ENCODE results near the gene OR2AT4.
A peak's percentile ranks its signal among the peaks of the same experiment; 100 is the strongest.
"Not testable (repeated sequence)": the region's sequence is repeated elsewhere in the genome, so short reads cannot be mapped to it uniquely, and the experiment has no call there.

Gene OR2AT4

GRCh38 chr11:75096456-75097172 lies at the start of gene OR2AT4:
TSS of gene OR2AT4 (minus strand) at chr11:75096876.
- no peak for DNase-seq (ENCODE audit: low spot score)

DNA sequence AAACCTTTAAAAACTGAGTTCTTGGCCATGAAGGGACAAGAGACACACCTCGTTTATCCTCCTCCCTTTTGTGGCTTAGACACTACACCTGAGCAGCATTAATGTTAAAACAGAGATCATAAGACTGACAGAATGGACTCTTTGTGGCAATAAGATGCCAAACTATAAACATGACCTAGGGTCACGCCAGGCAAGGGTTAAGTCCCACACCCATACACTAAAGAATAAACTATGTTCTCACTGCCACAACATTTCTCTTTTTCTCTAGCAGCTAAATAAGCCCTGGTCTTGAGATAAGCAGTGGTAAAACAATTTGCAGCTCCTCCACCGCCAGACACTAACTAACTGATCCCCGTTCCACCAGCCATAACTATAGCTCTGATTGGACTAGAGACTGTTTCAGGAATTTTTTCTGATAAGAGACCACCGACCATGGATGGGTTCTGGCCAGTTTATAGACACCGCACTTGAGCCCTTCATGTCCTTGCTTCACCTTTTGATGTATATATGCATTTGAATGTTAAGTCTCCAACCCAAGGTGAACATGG lies 49.4 kb upstream of the OR2AT4 start:
- no peak for DNase-seq (ENCODE audit: low spot score)

- DNase-seq (ENCODE audit: low spot score) = no peak
Measured at GRCh38 chr11:75145196-75145971, 48.7 kb upstream of the OR2AT4 start.

DNA sequence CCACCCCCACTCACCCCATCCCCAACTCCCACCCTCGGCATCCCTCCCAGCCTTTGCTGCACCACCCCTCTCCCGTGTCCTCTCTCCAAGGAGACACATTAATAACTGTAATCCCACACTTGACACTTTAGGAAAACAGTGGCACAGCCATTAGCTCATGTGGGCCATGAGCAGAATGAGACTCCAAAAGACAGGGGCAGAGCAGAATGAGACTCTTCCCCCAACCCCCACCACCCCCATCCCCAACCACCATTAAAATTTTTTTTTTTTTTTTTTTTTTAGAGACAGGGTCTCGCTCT lies 48.0 kb upstream of the OR2AT4 start:
- DNase-seq (ENCODE audit: low spot score) = no peak

GRCh38 chr11:75143420-75143731 lies 46.7 kb upstream of the OR2AT4 start:
- no peak for DNase-seq (ENCODE audit: low spot score)

- peak; percentile 50 for DNase-seq (ENCODE audit: low spot score)
Measured at GRCh38 chr11:75142714-75143419, 46.2 kb upstream of the OR2AT4 start.

DNA sequence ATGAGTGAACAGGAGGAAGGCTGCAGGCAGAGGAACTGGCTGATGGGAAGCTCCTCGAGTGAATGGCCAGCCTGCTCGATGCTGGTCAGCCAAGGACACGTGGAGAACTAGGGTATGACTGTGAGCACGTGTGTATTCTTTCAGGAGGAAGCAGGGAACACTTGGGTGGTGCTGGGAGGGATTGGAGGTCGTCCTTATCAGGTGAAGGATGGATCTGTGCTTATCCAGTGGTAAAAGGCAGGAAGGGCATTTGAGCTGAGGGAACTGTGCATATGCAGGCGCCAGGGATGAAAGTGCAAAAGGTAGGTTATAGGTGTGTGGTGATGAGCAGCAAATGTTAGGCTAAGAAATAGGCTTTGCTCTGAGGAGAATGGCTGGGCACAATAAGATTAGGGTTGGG lies 44.5 kb upstream of the OR2AT4 start:
- DNase-seq (ENCODE audit: low spot score) = no peak

GRCh38 chr11:75140269-75141138 lies 43.8 kb upstream of the OR2AT4 start:
- peak; percentile 17 for DNase-seq (ENCODE audit: low spot score)

DNA sequence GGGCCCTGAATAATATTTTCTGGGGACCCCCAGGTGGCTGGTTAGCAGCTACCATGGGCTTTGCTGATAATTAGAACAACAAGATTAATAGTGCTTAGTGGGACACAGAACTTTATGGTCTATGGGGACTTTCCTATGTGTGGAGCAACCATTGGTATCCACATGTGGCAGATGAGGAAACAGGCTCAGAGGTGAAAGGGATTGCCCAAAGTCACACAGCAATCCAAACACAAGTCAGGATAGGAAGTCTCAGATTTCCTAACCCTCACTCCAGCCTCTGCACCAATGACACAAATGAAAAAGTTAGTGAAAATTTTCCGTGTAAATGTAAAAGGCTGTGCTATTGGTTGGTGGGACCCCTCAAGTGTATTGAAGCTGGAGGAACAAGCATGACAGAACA lies 39.0 kb upstream of the OR2AT4 start:
- DNase-seq (ENCODE audit: low spot score) = no peak

DNA sequence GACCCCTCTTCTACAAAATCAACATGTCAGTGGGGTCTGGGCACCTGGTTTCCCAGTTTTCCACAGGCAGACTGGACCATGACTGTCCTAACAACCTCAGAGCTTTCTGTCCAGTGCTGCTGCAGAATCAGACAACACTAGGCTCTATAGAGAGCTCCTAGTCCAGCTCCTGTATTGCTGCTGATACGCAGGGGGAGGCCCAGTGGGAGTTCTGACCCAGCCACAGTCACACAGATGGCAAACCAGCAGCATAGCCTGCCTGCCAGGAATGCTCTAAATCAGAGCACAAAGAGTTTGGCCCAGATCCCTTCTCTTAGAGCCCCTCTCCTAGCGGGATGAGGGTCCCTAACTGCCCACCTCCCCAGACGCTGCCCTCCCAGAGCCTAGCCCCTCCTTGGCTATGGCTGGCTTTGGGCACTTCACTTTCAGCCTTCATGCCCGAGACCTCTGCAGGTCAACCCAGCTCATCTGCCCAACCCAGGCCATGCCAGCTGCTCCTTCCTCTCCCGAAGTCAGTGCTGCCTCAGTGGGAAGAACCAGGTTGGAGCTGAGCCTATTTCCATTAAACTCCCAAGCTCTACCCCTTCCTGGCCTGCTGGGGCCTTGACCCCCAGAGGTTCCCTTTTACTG lies 38.5 kb upstream of the OR2AT4 start:
- DNase-seq (ENCODE audit: low spot score) = peak; percentile 86

DNA sequence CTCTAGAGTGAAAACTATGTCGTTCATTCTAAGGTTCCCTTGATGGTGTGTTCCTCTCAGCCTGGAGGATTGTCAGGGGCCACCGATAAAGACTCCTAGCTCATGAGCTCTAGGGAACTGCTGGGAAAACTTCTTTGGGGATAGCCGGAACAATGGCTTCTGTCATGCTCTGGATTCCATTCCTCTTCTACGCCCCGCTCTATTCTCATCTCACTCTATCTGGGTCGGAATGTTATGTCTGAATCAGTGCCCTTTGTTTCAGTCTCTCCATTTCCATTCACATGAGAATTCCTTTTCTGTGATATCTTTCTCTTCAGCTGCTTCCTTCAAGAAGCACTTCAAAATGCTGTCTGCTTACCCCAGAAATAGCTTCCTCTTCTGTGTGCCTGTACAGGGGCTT lies 37.3 kb upstream of the OR2AT4 start:
- no peak for DNase-seq (ENCODE audit: low spot score)

- DNase-seq (ENCODE audit: low spot score) = no peak
Measured at GRCh38 chr11:75132080-75132479, 35.4 kb upstream of the OR2AT4 start.

DNA sequence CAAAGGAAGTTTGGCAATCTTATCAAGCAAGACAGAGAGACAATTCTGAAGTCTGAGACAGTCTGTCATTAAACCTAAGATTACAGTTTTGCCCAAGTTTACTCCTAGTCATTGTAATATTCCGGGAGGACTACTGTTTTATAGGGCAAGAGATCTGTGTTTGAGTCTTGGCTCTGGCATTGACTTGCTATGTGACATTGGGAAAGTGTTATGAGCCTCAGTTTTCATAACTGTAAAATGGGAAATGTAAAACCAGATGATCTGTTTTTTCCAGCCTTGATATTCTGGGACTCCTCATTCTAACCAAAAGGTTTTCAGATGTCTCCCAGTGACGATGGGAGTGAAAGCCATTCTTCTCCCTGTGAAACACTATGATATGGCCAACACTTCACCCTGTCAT lies 29.9 kb upstream of the OR2AT4 start:
- no peak for DNase-seq (ENCODE audit: low spot score)

DNA sequence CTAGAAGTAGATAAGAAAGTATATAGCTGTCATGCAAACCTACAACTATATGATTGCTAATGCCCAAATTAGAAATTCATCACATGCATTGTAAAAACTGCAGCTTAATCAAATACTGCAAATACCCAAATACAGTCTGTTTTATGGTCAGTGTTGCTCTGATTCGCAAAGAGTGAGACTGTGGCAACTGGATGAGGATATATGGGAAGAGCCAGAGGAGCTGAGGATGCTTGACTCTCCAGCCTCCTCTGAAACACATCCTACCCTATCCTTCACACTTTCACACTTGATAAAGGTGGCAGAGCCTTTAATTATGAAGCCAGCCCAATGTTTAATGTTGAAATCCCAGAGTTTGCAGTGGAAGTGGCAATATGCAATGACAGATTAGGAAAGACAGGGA lies 21.9 kb upstream of the OR2AT4 start:
- no peak for DNase-seq (ENCODE audit: low spot score)

- no peak for DNase-seq (ENCODE audit: low spot score)
Measured at GRCh38 chr11:75114465-75114864, 17.8 kb upstream of the OR2AT4 start.

GRCh38 chr11:75113030-75113429 lies 16.4 kb upstream of the OR2AT4 start:
- no peak for DNase-seq (ENCODE audit: low spot score)

GRCh38 chr11:75112200-75112599 lies 15.5 kb upstream of the OR2AT4 start:
- DNase-seq (ENCODE audit: low spot score) = no peak

- DNase-seq (ENCODE audit: low spot score) = no peak
Measured at GRCh38 chr11:75107187-75107586, 10.5 kb upstream of the OR2AT4 start.

GRCh38 chr11:75105967-75106681 lies 9.4 kb upstream of the OR2AT4 start:
- not testable (repeated sequence) for DNase-seq (ENCODE audit: low spot score)

DNA sequence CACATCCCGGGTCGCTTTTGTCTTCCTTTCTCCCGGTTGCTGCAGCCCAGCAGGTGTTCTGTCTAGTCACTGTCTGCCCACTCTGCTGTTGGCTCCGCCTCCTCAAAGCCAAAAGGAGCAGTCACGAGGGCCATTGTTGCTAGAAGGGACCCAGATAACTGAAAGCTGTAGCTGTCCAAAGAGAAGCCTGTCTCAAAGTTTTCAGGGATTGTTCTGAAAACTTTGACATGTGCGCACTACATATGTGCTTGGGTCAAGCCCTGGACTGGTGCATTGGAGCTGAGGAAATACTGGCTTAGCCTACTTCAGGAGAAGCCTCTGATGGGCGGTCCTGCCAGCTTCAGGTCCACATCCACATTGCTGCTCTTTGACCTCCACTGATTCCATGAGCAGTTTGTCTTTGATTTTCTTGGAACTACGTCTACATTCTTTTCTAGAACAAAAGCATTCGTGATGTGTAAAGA lies 8.8 kb upstream of the OR2AT4 start:
- DNase-seq (ENCODE audit: low spot score) = no peak

Measured in cerebellar cortex (tissue), 1 donor.